ENCODE results near the gene ZNF888.
"Not testable (repeated sequence)": the region's sequence is repeated elsewhere in the genome, so short reads cannot be mapped to it uniquely, and the experiment has no call there.

ZNF888 gene

GRCh38 chr19:52901842-52902241 is 21.4 kb downstream of the ZNF888 start:
- DNase-seq (ENCODE audit: low read depth, low spot score), result no peak
- in situ Hi-C loops (cut with HindIII; ENCODE audit: low sequenced_read_pairs), result no loop called here
- H3K4me3 ChIP-seq (ENCODE audit: low read depth, low read length), result no peak overlapping the region
- no peak for TF ChIP-seq CTCF (IDR thresholded peaks at IDR 0.05; ENCODE audit: low read depth, low read length)

GRCh38 chr19:52898596-52898995 is 24.6 kb downstream of the ZNF888 start:
- H3K4me3 ChIP-seq (ENCODE audit: low read depth, low read length); DNase-seq (ENCODE audit: low read depth, low spot score); in situ Hi-C loops (cut with HindIII; ENCODE audit: low sequenced_read_pairs): not testable (repeated sequence)

- H3K4me3 ChIP-seq (ENCODE audit: low read depth, low read length), result peak overlapping the region; percentile 95
- DNase-seq (ENCODE audit: low read depth, low spot score), result no peak
- no peak for TF ChIP-seq CTCF (IDR thresholded peaks at IDR 0.05; ENCODE audit: low read depth, low read length)
- in situ Hi-C loops (cut with HindIII; ENCODE audit: low sequenced_read_pairs), result no loop called here
These were observed 25.1 kb downstream of the ZNF888 start for GRCh38 chr19:52898101-52898500.

GRCh38 chr19:52897138-52897935 is 25.9 kb downstream of the ZNF888 start, which contains the start of gene ZNF320:
Gene ZNF320 (minus strand): TSS chr19:52897635. CDS start chr19:52890255, 7,380 bp downstream.
- TF ChIP-seq CTCF (IDR thresholded peaks at IDR 0.05; ENCODE audit: low read depth, low read length), result no peak
- in situ Hi-C loops (cut with HindIII; ENCODE audit: low sequenced_read_pairs), result no loop called here
- DNase-seq (ENCODE audit: low read depth, low spot score), result peak; percentile 92
- peak within 1 kb of the TSS; percentile 95 for H3K4me3 ChIP-seq (ENCODE audit: low read depth, low read length)

GRCh38 chr19:52896431-52897137 is 26.6 kb downstream of the ZNF888 start:
- peak overlapping the region; percentile 95 for H3K4me3 ChIP-seq (ENCODE audit: low read depth, low read length)
- in situ Hi-C loops (cut with HindIII; ENCODE audit: low sequenced_read_pairs), result no loop called here
- peak; percentile 28 for DNase-seq (ENCODE audit: low read depth, low spot score)
- TF ChIP-seq CTCF (IDR thresholded peaks at IDR 0.05; ENCODE audit: low read depth, low read length), result no peak

- in situ Hi-C loops (cut with HindIII; ENCODE audit: low sequenced_read_pairs), result no loop called here
- no peak overlapping the region for H3K4me3 ChIP-seq (ENCODE audit: low read depth, low read length)
- TF ChIP-seq CTCF (IDR thresholded peaks at IDR 0.05; ENCODE audit: low read depth, low read length), result no peak
- no peak for DNase-seq (ENCODE audit: low read depth, low spot score)
These were observed 31.9 kb downstream of the ZNF888 start for GRCh38 chr19:52891336-52891735.

GRCh38 chr19:52889931-52890330 is 33.3 kb downstream of the ZNF888 start:
- no peak overlapping the region for H3K4me3 ChIP-seq (ENCODE audit: low read depth, low read length)
- in situ Hi-C loops (cut with HindIII; ENCODE audit: low sequenced_read_pairs), result no loop called here
- no peak for TF ChIP-seq CTCF (IDR thresholded peaks at IDR 0.05; ENCODE audit: low read depth, low read length)
- DNase-seq (ENCODE audit: low read depth, low spot score), result no peak

Measured in astrocyte of the spinal cord (primary cell).